Gastrocnemius medialis (tissue), 4 donors: ENCODE measurements around the gene HOXB5. TPM values are rescaled to one million over a fixed set of nuclear protein-coding genes. Genes with fewer than 3 reads are reported as not detected.

Experiments
- ATAC-seq, 2 donors: fragments of 150-250 bp; one replicate each; pipeline ENCODE4 v1.9.1; 2016
- DNase-seq, 2 donors: peaks; one replicate each; pipeline ENCODE4 v3.0.0-alpha.2; 2019
- H3K27ac ChIP-seq, 4 donors: fragments of 200-600 bp; sonication (generic); 1 replicate in 1 of 4; 2 replicates in 3 of 4; pipeline ENCODE4 v1.5.1; 2016 to 2018; ENCODE audit warnings: mild to moderate bottlenecking in 2 of 4, moderate library complexity in 1 of 4
- H3K27me3 ChIP-seq, 3 donors: fragments of 200-600 bp; sonication (generic) in 2 of 3; 1 replicate in 1 of 3; 2 replicates in 2 of 3; pipeline versions ENCODE4 v1.5.1 to v1.6.0; 2016 to 2019; ENCODE audit warnings: mild to moderate bottlenecking in 1 of 3, moderate library complexity in 1 of 3
- H3K36me3 ChIP-seq, 2 donors: fragments of 200-600 bp; sonication (generic) in 1 of 2; one replicate each; pipeline ENCODE4 v1.5.1; 2017 to 2018
- H3K4me1 ChIP-seq, 2 donors: fragments of 200-600 bp; sonication (generic) in 1 of 2; one replicate each; pipeline ENCODE4 v1.5.1; 2016 to 2017; ENCODE audit warnings: mild to moderate bottlenecking in 2 of 2
- H3K4me3 ChIP-seq, 4 donors: fragments of 200-600 bp; sonication (generic) in 3 of 4; 1 replicate in 1 of 4; 2 replicates in 3 of 4; pipeline ENCODE4 v1.5.1; 2016 to 2019; ENCODE audit warnings: mild to moderate bottlenecking in 2 of 4
- H3K9me3 ChIP-seq, 3 donors: fragments of 200-600 bp; sonication (generic) in 2 of 3; 1 replicate in 1 of 3; 2 replicates in 2 of 3; pipeline ENCODE4 v1.5.1; 2016 to 2019
- POLR2A ChIP-seq, 2 donors: fragments of 450-650 bp; IDR thresholded peaks; one replicate each; pipeline ENCODE4 v1.6.1; 2017; ENCODE audit warnings: antibody characterized with exemption in 2 of 2, mild to moderate bottlenecking in 2 of 2, moderate library complexity in 2 of 2
- in situ Hi-C, 4 donors: fragments of 200-750 bp; cut with MboI; loops; one replicate each; pipeline versions ENCODE4 v1.15.0 to v1.8.0; 2017; ENCODE audit warnings: low sequenced_read_pairs in 4 of 4
- intact Hi-C: fragments of 100-400 bp; cut with DNase I; formaldehyde crosslinking; loops from one replicate; pipeline ENCODE4 v1.15.1; 2023; ENCODE audit warnings: low total_unique reads
- total RNA-seq, 4 donors: library from RNA; depleted of rRNA; stranded (reverse); fragments of >200 nt; gene quantifications; one replicate each; pipeline versions ENCODE4 v1.1.0 to v1.2.3, GENCODE V29; 2016
- TF ChIP-seq, protein P1 (sequence below), 5 experiments: fragments of 450-650 bp in 3 of 5; fragments of 200-600 bp in 2 of 5; sonication (generic) in 2 of 5; IDR thresholded peaks in 4 of 5; conservative IDR thresholded peaks in 1 of 5; 1 replicate in 4 of 5; 2 replicates in 1 of 5; pipeline ENCODE4 v1.5.1; 2016 to 2019; ENCODE audit warnings: antibody characterized with exemption in 5 of 5, mild to moderate bottlenecking in 3 of 5, moderate library complexity in 3 of 5

HOXB5 gene
- total RNA-seq, 4 donors from 2014 or later = not detected

DNA sequence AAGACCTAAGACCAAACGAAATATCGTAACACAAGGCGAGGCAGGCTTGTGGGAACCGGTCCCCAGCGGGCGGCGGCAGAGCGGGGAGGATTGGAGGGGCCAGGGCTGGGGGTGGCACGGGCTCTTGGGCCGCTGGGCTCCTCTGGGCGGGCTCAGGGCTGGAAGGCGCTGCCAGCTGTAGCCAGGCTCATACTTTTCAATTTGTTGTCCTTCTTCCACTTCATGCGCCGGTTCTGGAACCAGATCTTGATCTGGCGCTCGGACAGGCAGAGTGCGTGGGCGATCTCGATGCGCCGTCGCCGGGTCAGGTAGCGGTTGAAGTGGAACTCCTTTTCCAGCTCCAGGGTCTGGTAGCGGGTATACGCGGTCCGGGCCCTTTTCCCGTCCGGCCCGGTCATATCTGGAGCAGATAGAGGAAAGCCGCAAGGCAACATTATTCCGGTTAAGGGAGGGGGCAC lies 1.5 kb downstream of the HOXB5 start:
- DNase-seq = no peak
- H3K27ac ChIP-seq = no peak overlapping the region
- intact Hi-C loops = loop anchor here (5.0 kb wide), 1 partner anchor 240 kb away; no protein-coding TSS in a partner anchor
- H3K4me1 ChIP-seq = peaks cover 3 to 14% of the 10 kb centered on the region in 2 donors
- TF ChIP-seq POLR2A (IDR thresholded peaks at IDR 0.05) = no peak
- TF ChIP-seq, protein P1, sequence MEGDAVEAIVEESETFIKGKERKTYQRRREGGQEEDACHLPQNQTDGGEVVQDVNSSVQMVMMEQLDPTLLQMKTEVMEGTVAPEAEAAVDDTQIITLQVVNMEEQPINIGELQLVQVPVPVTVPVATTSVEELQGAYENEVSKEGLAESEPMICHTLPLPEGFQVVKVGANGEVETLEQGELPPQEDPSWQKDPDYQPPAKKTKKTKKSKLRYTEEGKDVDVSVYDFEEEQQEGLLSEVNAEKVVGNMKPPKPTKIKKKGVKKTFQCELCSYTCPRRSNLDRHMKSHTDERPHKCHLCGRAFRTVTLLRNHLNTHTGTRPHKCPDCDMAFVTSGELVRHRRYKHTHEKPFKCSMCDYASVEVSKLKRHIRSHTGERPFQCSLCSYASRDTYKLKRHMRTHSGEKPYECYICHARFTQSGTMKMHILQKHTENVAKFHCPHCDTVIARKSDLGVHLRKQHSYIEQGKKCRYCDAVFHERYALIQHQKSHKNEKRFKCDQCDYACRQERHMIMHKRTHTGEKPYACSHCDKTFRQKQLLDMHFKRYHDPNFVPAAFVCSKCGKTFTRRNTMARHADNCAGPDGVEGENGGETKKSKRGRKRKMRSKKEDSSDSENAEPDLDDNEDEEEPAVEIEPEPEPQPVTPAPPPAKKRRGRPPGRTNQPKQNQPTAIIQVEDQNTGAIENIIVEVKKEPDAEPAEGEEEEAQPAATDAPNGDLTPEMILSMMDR (IDR thresholded peaks at IDR 0.05 in 4 of 5, conservative IDR thresholded peaks at IDR 0.05 in 1 of 5) = no peak
- no peak for ATAC-seq
- no peaks in the 10 kb centered on the region for H3K36me3 ChIP-seq
- H3K27me3 ChIP-seq = peaks cover 51 to 84% (median 69%) of the 10 kb centered on the region in 3 donors
- in situ Hi-C loops = loop anchor here in 3 of 4 donors (10.0 kb wide), 2 partner anchors 247 to 257 kb away; no protein-coding TSS in a partner anchor
- no peaks in the 10 kb centered on the region for H3K9me3 ChIP-seq
- H3K4me3 ChIP-seq = no peak overlapping the region

DNA sequence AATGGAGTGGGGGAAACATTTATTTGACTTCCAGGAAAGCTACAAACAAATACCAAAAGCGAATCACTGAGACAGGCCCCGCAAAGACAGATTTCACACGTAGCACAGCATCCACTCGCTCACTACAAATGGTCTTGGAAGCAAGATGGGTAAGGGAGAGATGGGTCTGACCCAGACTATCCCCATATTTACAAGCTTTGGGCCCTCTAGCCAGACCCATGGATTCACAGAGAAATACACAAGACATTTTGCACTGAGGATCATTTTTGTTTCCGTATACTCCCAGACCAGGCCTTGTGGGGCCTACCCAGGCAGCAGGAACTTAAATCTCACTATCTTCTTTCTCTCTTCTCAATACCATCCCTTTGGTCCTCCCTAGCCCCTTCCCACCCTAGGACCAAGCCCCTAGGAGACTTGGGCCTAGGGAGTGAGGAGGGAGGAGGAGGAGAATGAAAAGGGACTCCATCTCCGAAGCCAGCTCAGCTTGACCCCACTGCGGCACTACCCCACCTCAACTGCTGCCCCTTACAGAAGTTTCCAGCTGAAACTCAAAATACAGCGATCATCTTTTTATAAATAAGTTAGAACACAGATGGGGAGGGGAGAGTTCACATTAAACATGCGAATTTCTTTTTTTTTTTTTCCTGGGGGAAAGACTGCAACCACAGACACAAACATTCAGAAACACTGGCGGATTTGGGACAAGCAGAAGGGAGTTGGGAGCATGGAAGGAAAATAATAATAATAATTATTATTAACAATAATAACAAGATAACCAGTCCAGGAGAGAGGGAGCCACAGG lies 2.1 kb downstream of the HOXB5 start:
- no peaks in the 10 kb centered on the region for H3K9me3 ChIP-seq
- no peaks in the 10 kb centered on the region for H3K36me3 ChIP-seq
- no peak overlapping the region for H3K4me3 ChIP-seq
- H3K4me1 ChIP-seq = peaks cover 3 to 14% of the 10 kb centered on the region in 2 donors
- TF ChIP-seq POLR2A (IDR thresholded peaks at IDR 0.05) = no peak
- TF ChIP-seq, protein P1 (IDR thresholded peaks at IDR 0.05 in 4 of 5, conservative IDR thresholded peaks at IDR 0.05 in 1 of 5) = no peak
- in situ Hi-C loops (loop anchor here in 3 of 4 donors (10.0 kb wide), 2 partner anchors 247 to 257 kb away; no protein-coding TSS in a partner anchor), intact Hi-C loops (loop anchor here (5.0 kb wide), 1 partner anchor 239 kb away; no protein-coding TSS in a partner anchor)
- no peak for ATAC-seq
- peaks cover 50 to 84% (median 69%) of the 10 kb centered on the region in 3 donors for H3K27me3 ChIP-seq
- no peak for DNase-seq
- no peak overlapping the region for H3K27ac ChIP-seq

DNA sequence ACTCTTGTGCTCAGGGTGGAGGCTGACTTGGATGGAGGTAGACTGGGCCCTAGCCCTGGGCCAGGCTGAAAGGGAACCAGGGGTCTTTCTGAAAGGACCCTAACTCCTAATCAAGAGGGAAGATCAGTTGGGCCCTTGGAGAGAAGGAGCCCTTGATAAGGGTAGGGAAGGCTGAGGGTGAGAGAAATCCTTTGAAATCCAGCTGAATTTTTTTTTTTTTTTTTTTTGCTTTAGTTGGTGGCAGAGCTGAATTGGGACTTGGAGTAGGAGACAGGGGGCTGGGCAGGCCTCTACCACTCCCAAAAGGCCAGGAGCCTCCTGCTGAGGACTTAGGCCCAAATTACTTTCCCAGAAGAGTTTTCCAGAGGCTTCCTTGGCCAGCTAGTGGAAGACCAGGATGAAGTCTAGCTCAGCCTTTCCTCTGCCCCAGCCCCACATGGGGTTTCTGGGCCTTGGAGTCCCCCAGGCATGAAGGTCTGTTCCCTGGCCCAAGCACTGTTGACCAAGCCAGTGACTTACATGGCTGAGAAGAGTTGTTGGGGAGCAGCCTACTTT lies 2.9 kb downstream of the HOXB5 start:
- peaks cover 7 to 14% of the 10 kb centered on the region in 2 donors for H3K4me1 ChIP-seq
- no peak overlapping the region for H3K4me3 ChIP-seq
- intact Hi-C loops (loop anchor here (5.0 kb wide), 1 partner anchor 238 kb away; no protein-coding TSS in a partner anchor), in situ Hi-C loops (loop anchor here in 3 of 4 donors (10.0 kb wide), 2 partner anchors 246 to 256 kb away; no protein-coding TSS in a partner anchor)
- peaks cover 50 to 84% (median 69%) of the 10 kb centered on the region in 3 donors for H3K27me3 ChIP-seq
- TF ChIP-seq POLR2A (IDR thresholded peaks at IDR 0.05) = no peak
- TF ChIP-seq, protein P1 (IDR thresholded peaks at IDR 0.05 in 4 of 5, conservative IDR thresholded peaks at IDR 0.05 in 1 of 5) = no peak
- H3K27ac ChIP-seq = no peak overlapping the region
- no peaks in the 10 kb centered on the region for H3K36me3 ChIP-seq
- no peaks in the 10 kb centered on the region for H3K9me3 ChIP-seq
- ATAC-seq = no peak
- DNase-seq = no peak

DNA sequence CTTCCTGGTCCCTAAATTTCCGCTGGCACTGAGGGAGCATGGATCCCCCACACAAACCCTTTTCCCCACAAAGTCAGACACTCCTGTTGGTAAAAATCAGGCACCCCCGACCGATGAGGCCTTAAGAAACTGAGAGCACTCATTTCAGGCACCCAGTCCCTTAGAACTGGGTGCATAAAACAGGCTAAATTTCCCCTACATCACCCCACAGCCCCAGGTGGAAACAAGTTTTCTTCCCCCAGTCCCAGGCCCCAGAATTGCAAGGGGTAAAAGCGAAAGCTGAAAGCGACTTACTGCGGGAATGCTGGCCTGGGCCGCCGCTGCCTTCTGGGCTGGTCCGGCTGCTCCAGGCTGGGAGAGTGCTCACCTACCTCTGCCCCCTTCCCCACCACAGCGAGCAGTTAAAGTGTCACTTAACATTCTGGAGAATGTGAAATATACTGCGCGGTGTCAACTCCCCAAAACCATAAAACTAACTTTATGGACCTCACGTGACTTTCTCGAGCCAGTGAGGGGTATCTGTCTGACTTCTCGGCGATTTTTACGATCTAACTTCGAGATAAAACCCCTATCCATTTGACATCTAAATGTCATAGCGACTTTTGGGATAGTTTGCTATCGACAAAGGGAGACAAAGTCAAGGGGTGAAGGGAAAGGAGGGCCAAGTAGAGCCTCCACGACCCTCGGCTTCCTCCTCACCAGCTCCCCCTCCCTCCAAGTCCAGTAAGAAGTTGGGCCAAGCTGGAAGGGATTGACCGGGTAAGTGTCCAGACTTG lies 3.6 kb downstream of the HOXB5 start, which contains the start of gene HOXB3:
TSS of gene HOXB3 (minus strand) at position 411 of the 776 bp plus-strand sequence. CDS start 37,767 bp downstream, outside the sequence.
- ATAC-seq (no peak), DNase-seq (no peak)
- Histone ChIP-seq H3K9me3 (no peaks in the 10 kb centered on the region), H3K4me1 (peaks cover 9 to 18% of the 10 kb centered on the region in 2 donors), H3K4me3 (no peak within 1 kb of the TSS), H3K36me3 (no peaks in the 10 kb centered on the region), H3K27me3 (peaks cover 47 to 80% (median 64%) of the 10 kb centered on the region in 3 donors), H3K27ac (no peak within 1 kb of the TSS)
- TF ChIP-seq, protein P1 (IDR thresholded peaks at IDR 0.05 in 4 of 5, conservative IDR thresholded peaks at IDR 0.05 in 1 of 5) = no peak
- no peak for TF ChIP-seq POLR2A (IDR thresholded peaks at IDR 0.05)
- in situ Hi-C loops (loop anchor here in 3 of 4 donors (10.0 kb wide), 2 partner anchors 245 to 255 kb away; no protein-coding TSS in a partner anchor), intact Hi-C loops (loop anchor here (5.0 kb wide), 1 partner anchor 238 kb away; no protein-coding TSS in a partner anchor)
